Spinal cord (tissue), 10 donors: ENCODE results near the gene DNAI1. TPM values are rescaled to one million over a fixed set of nuclear protein-coding genes. Genes with fewer than 3 reads are reported as not detected.
A peak's percentile ranks its signal among the peaks of the same experiment; 100 is the strongest.

Source experiments
- DNase-seq, 6 donors: peaks; one replicate each; pipeline versions ENCODE4 v3.0.0 to v3.0.0-alpha.2; 2013 to 2015; ENCODE audit warnings: low spot score in 6 of 6, low read depth in 4 of 6
- H3K27ac ChIP-seq: one replicate; pipeline ENCODE4 v1.5.1; 2013; ENCODE audit warnings: low read depth, low read length, control low read depth
- H3K27me3 ChIP-seq: one replicate; pipeline ENCODE4 v1.6.1; 2013; ENCODE audit warnings: low read length; ENCODE audit not compliant: control insufficient read depth, insufficient read depth
- H3K36me3 ChIP-seq: one replicate; pipeline ENCODE4 v1.6.1; 2013; ENCODE audit warnings: low read length; ENCODE audit not compliant: control insufficient read depth, insufficient read depth
- H3K4me1 ChIP-seq: one replicate; pipeline ENCODE4 v1.6.1; 2013; ENCODE audit warnings: low read length; ENCODE audit not compliant: control insufficient read depth, insufficient read depth
- H3K4me3 ChIP-seq: one replicate; pipeline ENCODE4 v1.5.1; 2013; ENCODE audit warnings: low read depth, low read length, control low read depth
- H3K9me3 ChIP-seq: one replicate; pipeline ENCODE4 v1.6.1; 2013; ENCODE audit warnings: low read length; ENCODE audit not compliant: control insufficient read depth, insufficient read depth
- WGBS: methylation state at CpG from one replicate; pipeline ENCODE4 v1.1.5; 2013; ENCODE audit warnings: missing lambda C conversion rate; ENCODE audit not compliant: insufficient coverage; 5-methylcytosine and 5-hydroxymethylcytosine counted together
- polyA plus RNA-seq, 2 donors: library from polyadenylated mRNA; unstranded; fragments of 120-200 nt; gene quantifications; one replicate each; pipeline ENCODE4 v1.2.1, GENCODE V29; 2013; ENCODE audit not compliant: insufficient read length in 2 of 2
- total RNA-seq, 2 donors: library from RNA; depleted of rRNA in 1 of 2; stranded (reverse); fragments of 120-200 nt in 1 of 2; fragments of >200 nt in 1 of 2; gene quantifications; one replicate each; pipeline versions ENCODE4 v1.2.3 to v1.2.4, GENCODE V29; 2013 to 2014
- donor health status: healthy.

DNAI1 gene
- total and polyA plus RNA-seq, 4 donors = 3.5 to 24.8 (median 10.4) TPM

DNA sequence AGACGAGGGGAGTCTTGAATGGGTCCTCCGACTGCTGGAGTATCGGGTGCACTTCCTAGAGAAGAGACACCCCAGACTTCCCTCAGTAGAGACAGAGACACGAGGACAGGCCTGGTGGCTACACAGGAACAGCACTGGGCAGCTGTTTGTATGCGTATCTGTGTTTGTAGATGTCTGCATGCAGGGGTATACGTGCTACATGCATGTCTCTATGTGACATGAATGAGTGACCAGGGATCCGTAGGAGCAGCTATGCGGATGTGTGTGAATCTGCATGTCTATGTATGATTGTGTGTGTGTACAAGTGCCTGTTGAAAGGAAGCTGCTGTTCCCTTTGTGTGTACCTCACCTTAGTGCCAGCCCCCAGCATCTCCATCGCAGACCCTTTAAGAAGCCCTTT is 99.8 kb downstream of the DNAI1 start:
- H3K4me1 ChIP-seq = peaks cover 41% of the 10 kb centered on the region
- H3K9me3 ChIP-seq = no peaks in the 10 kb centered on the region
- no peaks in the 10 kb centered on the region for H3K27me3 ChIP-seq
- 73% methylated on average over 8 of the region's 9 CpGs for WGBS
- DNase-seq = no peak
- peaks cover 75% of the 10 kb centered on the region for H3K36me3 ChIP-seq
- no peak overlapping the region for H3K27ac ChIP-seq
- no peak overlapping the region for H3K4me3 ChIP-seq

DNA sequence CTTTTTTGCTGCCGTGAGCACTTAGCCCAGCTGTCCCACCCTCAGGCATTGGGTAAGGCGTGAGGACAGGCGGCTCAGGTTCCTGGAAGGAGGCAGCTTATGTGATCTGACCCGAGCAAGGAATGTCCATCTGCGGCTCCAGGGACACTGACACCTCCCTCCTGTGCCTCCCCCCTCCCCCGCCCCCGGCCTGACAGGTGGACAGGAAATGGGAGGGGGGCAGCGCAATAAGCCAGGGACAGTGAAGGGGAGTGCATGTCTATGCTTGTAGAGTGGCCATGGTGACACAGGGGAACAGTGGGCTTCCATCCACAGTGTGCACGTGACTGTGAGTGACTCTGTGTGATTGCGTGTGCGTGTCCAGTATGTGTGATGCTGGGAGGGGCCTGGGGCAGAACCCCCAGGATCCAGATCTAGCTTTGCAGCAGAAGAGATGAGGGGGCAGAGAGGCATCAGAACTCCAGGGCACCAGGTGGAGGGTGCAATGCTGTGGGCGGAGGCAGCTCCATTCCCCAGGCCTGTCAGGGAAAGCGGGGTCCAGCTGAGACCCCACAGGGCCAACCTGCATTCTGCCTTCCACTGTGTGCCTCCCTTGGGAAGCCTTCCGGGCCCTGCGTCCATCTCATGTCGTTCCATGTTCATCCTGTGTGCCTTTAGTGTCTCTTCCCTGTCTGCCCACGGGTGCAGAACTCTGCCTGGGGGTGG is 100.5 kb downstream of the DNAI1 start:
- H3K27me3 ChIP-seq = no peaks in the 10 kb centered on the region
- peaks cover 75% of the 10 kb centered on the region for H3K36me3 ChIP-seq
- no peak overlapping the region for H3K27ac ChIP-seq
- H3K4me3 ChIP-seq = no peak overlapping the region
- 69% methylated on average over 9 of the region's 17 CpGs for WGBS
- no peak for DNase-seq
- no peaks in the 10 kb centered on the region for H3K9me3 ChIP-seq
- H3K4me1 ChIP-seq = peaks cover 41% of the 10 kb centered on the region

DNA sequence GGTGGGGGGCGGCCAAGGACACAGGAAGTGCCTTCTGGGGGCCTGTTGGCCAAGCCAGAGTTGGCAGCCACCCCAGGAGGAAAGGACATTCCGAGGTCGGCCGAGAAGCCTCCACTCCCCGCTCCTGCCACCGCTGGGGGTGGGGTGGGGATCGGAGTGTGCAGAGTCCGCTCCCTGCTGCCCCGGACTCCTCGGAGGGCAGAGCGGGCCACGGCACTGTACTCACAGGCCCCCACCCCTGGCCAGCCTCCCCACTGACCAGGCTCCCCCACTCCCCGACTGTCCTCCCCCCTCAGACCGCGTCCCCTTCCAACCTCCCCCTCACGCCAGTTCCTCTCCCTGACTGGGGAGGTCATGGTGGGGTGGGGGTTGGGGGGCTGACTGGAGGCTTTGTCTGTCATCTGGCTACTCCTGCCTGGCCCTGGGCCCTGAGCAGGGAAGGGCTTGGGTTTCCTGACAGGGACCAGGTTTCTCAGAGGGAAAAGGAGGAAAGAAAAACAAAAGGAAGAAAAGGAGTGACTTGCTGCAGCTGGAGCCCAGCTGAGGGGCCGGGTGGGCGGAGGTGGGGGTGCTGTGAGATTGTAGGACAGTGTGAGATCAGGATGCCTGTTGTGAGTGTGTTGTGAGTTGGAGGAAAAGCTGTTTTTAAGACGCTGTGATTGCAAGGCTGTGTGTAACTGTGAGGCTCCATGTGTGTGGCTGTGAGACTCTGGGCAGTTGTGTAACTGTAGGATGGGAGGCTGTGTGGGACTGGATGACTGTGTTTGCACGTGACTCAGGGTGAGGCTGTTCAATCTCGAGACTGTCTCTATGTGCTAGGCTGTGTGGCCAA is 101.2 kb downstream of the DNAI1 start:
- H3K9me3 ChIP-seq = no peaks in the 10 kb centered on the region
- no peak overlapping the region for H3K4me3 ChIP-seq
- WGBS = 29% methylated on average over 14 of the region's 21 CpGs
- H3K27me3 ChIP-seq = no peaks in the 10 kb centered on the region
- no peak overlapping the region for H3K27ac ChIP-seq
- peaks cover 34% of the 10 kb centered on the region for H3K4me1 ChIP-seq
- peaks cover 75% of the 10 kb centered on the region for H3K36me3 ChIP-seq
- DNase-seq = peak in 1 of 6 donors; percentile 68

DNA sequence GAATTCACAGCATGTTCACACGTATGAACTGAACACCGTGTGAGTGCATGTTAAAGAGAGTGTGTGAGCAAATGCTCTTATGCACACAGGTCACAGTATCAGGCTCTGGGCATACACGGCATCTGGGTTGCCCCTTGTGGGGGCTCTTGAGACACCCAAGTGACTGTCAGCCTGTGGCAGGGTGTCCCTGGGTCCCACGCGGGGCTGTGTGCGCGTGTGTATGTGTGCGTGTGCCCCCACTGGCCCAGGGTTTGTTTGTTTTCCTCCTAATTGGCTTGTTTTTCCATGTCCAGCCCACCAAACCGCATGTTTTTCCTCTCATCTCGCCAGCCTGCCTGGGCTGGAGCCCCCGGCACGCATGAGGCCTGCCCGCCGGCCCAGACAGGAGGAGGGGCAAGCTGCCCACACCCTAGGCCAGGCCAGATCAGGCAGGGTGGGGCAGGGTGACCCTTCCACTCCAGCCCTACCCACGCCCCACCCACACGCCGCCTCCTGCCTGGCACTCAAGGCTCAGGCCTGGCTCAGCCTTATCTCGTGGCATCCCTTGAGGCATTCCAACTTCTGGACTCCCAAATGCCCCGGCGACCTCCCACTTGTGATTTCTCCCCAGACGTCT is 102.1 kb downstream of the DNAI1 start:
- Histone ChIP-seq H3K9me3 (no peaks in the 10 kb centered on the region), H3K4me1 (peaks cover 26% of the 10 kb centered on the region), H3K4me3 (no peak overlapping the region), H3K36me3 (peaks cover 75% of the 10 kb centered on the region), H3K27me3 (no peaks in the 10 kb centered on the region), H3K27ac (no peak overlapping the region)
- WGBS = 60% methylated on average over 19 of the region's 21 CpGs
- no peak for DNase-seq

DNA sequence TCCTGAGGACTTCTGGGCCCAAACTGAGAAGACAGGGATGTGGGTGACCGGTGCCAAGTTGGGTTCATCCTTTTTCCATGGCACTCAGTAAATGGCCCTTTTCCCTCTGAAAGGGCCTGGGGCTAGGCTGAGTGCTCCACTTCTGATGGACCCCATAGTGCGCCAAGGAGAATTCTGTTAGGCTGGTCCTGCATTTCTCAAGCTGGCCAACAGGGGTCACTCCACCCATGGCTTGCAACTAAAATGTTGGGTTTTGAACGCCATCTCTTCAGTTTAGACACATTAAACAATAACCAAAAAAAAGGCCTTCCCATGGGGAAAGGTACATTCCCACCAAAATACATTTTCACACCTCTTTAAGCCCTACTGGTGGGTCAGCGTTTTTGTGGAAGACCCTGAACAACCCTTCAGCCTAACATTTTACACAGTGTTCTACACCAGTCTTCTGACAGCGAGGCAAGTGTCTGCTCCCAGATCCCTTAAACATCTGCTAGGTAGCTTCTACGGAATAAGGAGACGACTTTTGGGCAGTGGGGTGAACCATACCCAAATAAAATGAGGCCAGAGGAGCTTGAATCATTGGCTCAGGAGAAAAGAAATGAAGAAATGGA is 103.6 kb downstream of the DNAI1 start:
- no peak overlapping the region for H3K4me3 ChIP-seq
- no peak overlapping the region for H3K27ac ChIP-seq
- H3K27me3 ChIP-seq = no peaks in the 10 kb centered on the region
- WGBS = 80% methylated on average over 7 of the region's 7 CpGs
- no peaks in the 10 kb centered on the region for H3K9me3 ChIP-seq
- peaks cover 32% of the 10 kb centered on the region for H3K4me1 ChIP-seq
- no peak for DNase-seq
- peaks cover 77% of the 10 kb centered on the region for H3K36me3 ChIP-seq

DNA sequence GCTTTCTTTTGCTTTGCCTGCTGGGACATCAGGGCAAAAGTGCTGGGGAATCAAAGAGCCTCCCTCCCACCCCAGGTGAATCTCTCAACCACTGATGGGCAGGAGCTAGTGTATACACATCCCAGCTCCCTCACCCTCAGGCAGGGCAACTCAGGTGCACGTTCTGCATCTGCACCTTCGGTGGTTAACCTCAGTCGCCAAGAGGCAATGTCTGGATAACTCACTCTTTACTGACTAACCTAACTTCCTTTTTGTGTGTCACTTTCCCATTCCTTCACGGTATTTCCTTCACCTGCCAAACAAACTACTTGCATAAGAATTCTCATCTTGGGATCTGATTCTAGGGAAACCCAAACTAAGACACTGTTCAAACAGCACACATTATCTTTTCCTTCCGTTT is 104.7 kb downstream of the DNAI1 start:
- H3K9me3 ChIP-seq = no peaks in the 10 kb centered on the region
- DNase-seq = no peak
- no peak overlapping the region for H3K27ac ChIP-seq
- WGBS = 86% methylated on average over 5 of the region's 5 CpGs
- no peaks in the 10 kb centered on the region for H3K27me3 ChIP-seq
- no peak overlapping the region for H3K4me3 ChIP-seq
- peaks cover 75% of the 10 kb centered on the region for H3K36me3 ChIP-seq
- H3K4me1 ChIP-seq = peaks cover 29% of the 10 kb centered on the region

DNA sequence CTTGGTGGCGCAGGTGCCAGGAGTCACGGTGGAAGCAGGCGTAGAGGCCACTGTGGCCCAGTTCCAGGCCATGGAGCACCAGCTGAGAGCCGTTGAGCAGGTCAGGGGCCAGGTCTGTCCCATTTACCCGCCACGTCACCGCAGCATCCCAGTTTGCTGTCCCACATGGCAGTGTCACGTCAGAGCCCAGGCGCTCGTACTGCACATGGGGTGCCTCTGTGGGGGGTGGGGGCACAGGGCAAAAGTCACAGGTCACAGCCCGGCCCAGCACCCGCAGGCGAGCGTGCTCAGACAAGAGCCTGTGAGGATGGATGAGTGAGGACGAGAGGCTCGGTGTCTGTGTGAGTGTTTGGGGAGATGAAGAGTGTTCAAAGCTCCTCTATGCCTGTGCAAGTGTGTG is 106.0 kb downstream of the DNAI1 start:
- H3K36me3 ChIP-seq = peaks cover 70% of the 10 kb centered on the region
- no peak overlapping the region for H3K27ac ChIP-seq
- H3K27me3 ChIP-seq = no peaks in the 10 kb centered on the region
- 89% methylated on average over 16 of the region's 16 CpGs for WGBS
- no peak for DNase-seq
- H3K4me3 ChIP-seq = no peak overlapping the region
- peaks cover 32% of the 10 kb centered on the region for H3K4me1 ChIP-seq
- no peaks in the 10 kb centered on the region for H3K9me3 ChIP-seq

DNA sequence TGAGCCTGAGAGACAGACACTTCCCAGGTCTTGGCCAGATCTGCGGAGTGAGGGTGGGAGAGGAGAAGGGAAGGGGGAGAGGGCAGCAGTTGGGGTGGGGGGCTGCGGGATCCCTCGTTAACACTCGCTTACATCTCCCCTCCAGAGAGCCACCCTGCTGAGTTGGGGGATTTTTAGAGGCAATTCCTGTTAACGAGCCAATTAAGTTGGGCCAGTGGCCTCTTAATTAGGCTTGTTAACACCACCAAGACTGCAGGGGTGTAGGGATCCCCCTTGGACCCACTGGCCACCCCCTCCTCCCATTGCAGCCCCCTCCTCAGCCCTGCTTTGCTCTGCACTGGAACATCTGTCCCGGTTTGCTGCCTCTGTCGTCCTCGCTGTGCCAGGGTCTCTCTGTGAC is 107.3 kb downstream of the DNAI1 start:
- H3K4me1 ChIP-seq = peaks cover 32% of the 10 kb centered on the region
- no peak for DNase-seq
- H3K27ac ChIP-seq = no peak overlapping the region

DNA sequence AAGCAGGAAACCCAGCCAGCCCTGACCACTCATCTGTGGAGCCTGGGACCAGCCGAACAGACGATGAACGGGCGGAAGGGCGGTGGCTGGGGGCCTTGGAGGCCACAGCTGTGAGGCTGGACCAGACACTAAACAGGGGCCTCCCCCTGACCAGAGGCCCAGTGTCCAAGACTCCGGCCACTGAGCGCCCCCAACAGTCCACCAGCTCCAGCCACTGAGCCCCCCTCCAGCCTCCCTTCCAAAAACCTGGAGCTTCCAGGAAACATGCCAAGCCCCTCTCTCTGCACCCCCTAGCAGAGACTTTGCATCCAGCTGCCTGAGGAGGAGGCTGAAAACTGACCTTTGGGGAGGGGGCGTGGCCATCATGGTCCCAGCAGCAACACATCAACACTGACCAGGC is 107.7 kb downstream of the DNAI1 start:
- DNase-seq = no peak
- H3K36me3 ChIP-seq = peaks cover 65% of the 10 kb centered on the region
- no peaks in the 10 kb centered on the region for H3K27me3 ChIP-seq
- 62% methylated on average over 8 of the region's 8 CpGs for WGBS
- H3K27ac ChIP-seq = no peak overlapping the region
- H3K4me1 ChIP-seq = peaks cover 35% of the 10 kb centered on the region
- H3K9me3 ChIP-seq = no peaks in the 10 kb centered on the region
- H3K4me3 ChIP-seq = no peak overlapping the region

More for the DNA sequence above, 107.3 kb downstream of the DNAI1 start:
- Histone ChIP-seq H3K9me3 (no peaks in the 10 kb centered on the region), H3K27me3 (no peaks in the 10 kb centered on the region), H3K36me3 (peaks cover 66% of the 10 kb centered on the region), H3K4me3 (no peak overlapping the region)
- 54% methylated on average over 4 of the region's 8 CpGs for WGBS
